IPS DF 6.9 (cell line): ENCODE data around the gene PODN.

ENCODE experiments used
- DNase-seq: peaks from one replicate; pipeline ENCODE4 v3.0.0-alpha.2; 2013; ENCODE audit warnings: low read depth, low spot score
- H3K27ac ChIP-seq: one replicate; pipeline ENCODE4 v1.5.1; 2013; ENCODE audit warnings: low read length, control low read depth
- H3K27me3 ChIP-seq: 2 replicates; pipeline ENCODE4 v1.6.1; 2013; ENCODE audit warnings: mild to moderate bottlenecking, low read length; ENCODE audit not compliant: control insufficient read depth, insufficient read depth
- H3K36me3 ChIP-seq: 2 replicates; pipeline ENCODE4 v1.6.1; 2013; ENCODE audit warnings: low read length; ENCODE audit not compliant: control insufficient read depth, insufficient read depth
- H3K4me1 ChIP-seq: 2 replicates; pipeline ENCODE4 v1.6.1; 2013; ENCODE audit warnings: low read length; ENCODE audit not compliant: control insufficient read depth, insufficient read depth
- H3K4me3 ChIP-seq: 2 replicates; pipeline ENCODE4 v1.5.1; 2013; ENCODE audit warnings: mild to moderate bottlenecking, low read length
- H3K9me3 ChIP-seq: 2 replicates; pipeline ENCODE4 v1.6.1; 2013; ENCODE audit warnings: low read length, inconsistent platforms; ENCODE audit not compliant: control insufficient read depth, insufficient read depth
- WGBS: extraction: QIAGEN DNeasy Blood & Tissue Kit; methylation state at CpG from one replicate; pipeline ENCODE4 v1.1.7; 2013; ENCODE audit warnings: mixed read lengths, missing lambda C conversion rate; ENCODE audit not compliant: insufficient read length, insufficient coverage; 5-methylcytosine and 5-hydroxymethylcytosine counted together

The PODN gene, protein sequence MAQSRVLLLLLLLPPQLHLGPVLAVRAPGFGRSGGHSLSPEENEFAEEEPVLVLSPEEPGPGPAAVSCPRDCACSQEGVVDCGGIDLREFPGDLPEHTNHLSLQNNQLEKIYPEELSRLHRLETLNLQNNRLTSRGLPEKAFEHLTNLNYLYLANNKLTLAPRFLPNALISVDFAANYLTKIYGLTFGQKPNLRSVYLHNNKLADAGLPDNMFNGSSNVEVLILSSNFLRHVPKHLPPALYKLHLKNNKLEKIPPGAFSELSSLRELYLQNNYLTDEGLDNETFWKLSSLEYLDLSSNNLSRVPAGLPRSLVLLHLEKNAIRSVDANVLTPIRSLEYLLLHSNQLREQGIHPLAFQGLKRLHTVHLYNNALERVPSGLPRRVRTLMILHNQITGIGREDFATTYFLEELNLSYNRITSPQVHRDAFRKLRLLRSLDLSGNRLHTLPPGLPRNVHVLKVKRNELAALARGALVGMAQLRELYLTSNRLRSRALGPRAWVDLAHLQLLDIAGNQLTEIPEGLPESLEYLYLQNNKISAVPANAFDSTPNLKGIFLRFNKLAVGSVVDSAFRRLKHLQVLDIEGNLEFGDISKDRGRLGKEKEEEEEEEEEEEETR

DNA sequence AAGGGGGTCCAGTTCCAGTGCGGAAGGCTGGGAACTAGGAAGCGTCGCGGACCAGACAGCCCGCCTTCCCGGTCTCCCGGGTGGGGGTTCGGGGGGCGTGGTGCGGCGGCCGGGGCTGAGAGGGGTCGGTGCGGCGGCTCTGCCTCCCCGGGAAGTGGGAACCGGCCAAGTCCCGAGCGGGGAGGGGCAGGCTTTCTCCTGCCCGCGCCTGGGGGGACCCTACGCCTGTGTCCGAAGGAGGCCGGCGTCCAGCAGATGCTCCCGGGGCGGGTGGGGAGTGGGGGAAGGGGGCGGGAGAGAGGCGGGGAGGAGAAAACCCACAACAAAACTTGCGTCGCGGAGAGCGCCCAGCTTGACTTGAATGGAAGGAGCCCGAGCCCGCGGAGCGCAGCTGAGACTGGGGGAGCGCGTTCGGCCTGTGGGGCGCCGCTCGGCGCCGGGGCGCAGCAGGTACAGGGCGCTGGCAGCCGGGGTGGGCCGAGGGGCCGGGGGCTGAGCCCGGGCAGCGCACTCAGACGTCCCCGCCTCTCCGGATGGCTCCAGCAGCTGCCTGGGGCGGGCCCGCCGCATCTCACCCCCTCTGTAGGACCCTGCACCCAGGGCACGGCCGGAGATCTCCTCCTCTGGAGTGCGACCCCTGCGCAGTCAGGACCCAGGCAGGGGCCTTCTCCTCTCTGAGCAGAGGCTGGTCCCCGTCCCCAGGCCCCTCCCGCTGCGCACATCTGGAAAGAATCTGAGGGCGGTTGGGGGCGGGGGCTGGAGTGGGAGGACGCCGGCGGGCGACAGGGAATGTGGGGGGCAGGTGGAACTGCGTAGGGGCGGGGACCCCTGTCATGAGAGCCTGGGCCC, at the start of gene PODN:
Gene PODN, plus strand, starts transcription at position 355 of the 849 bp plus-strand sequence. CDS start 7,643 bp downstream, outside the sequence.
- H3K4me1 ChIP-seq, result peaks cover 4% of the 10 kb centered on the region
- peak within 1 kb of the TSS; percentile 53; the same call in 1 of the 2 replicates for H3K4me3 ChIP-seq
- peaks cover 38% of the 10 kb centered on the region for H3K27me3 ChIP-seq
- no CpG with 5 or more reads among the region's 73 CpGs for WGBS
- no peaks in the 10 kb centered on the region for H3K9me3 ChIP-seq
- DNase-seq, result no peak
- no peaks in the 10 kb centered on the region for H3K36me3 ChIP-seq
- no peak within 1 kb of the TSS for H3K27ac ChIP-seq

DNA sequence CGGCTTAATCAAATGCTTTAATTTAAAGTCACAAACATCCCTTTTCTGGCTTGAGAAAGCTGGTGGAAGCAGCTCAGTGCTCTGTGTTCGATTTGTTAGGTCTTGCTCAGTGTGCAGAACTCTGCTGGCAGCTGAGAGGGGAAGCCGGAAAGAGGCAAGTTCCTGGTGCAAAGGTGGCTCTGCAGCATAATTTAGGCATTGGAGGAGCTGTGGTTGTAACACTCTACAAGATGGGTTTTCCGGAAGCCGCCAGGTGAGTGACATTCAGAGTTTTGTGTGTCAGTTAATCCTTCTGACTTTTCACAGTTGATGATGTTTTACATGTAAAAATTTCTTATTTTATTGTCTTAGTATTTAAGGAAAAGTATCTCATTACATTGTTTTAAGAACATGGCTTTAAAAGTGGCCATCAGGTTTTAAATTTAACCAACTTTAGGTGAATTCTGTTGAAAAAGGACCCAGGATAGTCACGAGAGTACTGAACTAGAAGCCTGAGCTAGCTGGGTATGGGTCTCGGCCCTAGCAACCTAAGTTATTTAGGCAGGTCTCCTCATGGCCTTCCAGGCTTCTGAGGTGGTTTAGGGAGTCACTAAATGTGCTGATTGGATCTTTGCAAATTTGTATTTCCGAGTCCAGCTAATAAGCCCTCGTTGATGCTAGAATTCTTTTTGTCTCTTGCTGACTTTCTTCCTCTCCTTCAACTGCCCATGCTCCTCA, 47.1 kb upstream of the PODN start:
- peak; percentile 60 for DNase-seq
- no CpG with 5 or more reads among the region's 9 CpGs for WGBS
- H3K27ac ChIP-seq, result no peak overlapping the region
- H3K4me3 ChIP-seq, result peak overlapping the region; percentile 27; the same call in 1 of the 2 replicates
- H3K36me3 ChIP-seq, result no peaks in the 10 kb centered on the region
- no peaks in the 10 kb centered on the region for H3K27me3 ChIP-seq
- no peaks in the 10 kb centered on the region for H3K9me3 ChIP-seq
- H3K4me1 ChIP-seq, result no peaks in the 10 kb centered on the region

DNA sequence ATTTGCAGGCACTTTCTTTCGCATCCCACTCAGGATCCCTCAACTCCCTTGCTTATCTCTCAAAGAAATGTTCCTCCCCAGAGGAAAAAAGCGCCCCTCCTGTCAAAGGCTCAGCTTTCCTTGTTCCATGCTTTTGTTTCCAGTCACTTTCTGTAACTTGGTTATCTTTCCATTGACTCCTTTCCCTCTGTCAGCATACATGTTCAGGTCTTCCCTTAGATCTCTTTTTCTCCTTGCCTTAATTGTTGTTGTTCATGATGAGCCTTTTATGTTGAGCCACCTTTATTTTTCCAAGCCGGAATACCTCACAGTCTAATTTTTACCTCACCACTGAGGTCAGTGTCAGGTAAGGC, 46.5 kb upstream of the PODN start:
- Histone ChIP-seq H3K4me3 (peak overlapping the region; percentile 27; the same call in 1 of the 2 replicates), H3K27ac (no peak overlapping the region), H3K36me3 (no peaks in the 10 kb centered on the region), H3K9me3 (no peaks in the 10 kb centered on the region), H3K27me3 (no peaks in the 10 kb centered on the region), H3K4me1 (no peaks in the 10 kb centered on the region)
- no peak for DNase-seq
- no CpG with 5 or more reads among the region's 3 CpGs for WGBS

DNA sequence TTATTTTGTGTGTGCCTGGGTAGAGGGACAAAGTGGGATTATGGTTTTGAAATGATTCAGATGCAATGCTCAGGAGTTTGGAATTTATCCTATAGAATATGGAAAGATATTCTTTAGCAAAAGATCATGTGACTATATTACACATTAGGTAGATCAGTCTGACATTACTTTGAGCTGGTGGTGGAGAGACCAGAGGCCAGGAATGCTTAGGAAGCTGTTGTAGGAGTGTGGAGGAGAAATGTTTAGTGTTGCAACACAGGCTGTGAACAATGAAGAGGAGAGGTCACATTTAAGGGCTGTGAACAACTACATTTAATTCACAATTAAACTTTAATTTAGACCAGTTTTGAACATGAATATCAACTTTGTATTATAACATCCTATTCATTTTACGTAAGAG, 45.3 kb upstream of the PODN start:
- WGBS, result no CpG with 5 or more reads among the region's 1 CpG
- no peaks in the 10 kb centered on the region for H3K9me3 ChIP-seq
- no peak overlapping the region for H3K4me3 ChIP-seq
- DNase-seq, result no peak
- H3K4me1 ChIP-seq, result no peaks in the 10 kb centered on the region
- no peak overlapping the region for H3K27ac ChIP-seq
- no peaks in the 10 kb centered on the region for H3K27me3 ChIP-seq
- H3K36me3 ChIP-seq, result no peaks in the 10 kb centered on the region

DNA sequence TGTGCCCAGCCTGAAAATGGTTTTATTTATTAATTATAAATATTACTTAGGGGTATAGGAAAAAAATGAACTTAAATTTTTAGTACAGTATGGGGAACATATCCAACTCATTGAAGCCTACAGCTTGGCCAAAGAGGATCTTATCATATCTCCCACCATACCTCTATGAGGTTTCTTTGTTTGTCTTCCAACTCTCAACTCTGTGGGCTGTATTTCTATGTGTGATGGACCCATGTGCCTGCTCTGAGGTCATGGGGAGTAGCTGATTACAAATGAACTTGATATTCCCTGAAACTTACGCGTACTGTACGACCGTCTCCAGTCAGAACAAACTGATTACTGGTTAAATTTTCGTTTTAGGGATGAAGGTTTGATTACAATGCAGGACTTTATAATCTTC, 41.4 kb upstream of the PODN start:
- WGBS, result no CpG with 5 or more reads among the region's 5 CpGs
- no peaks in the 10 kb centered on the region for H3K4me1 ChIP-seq
- no peak overlapping the region for H3K4me3 ChIP-seq
- DNase-seq, result no peak
- H3K27me3 ChIP-seq, result no peaks in the 10 kb centered on the region
- H3K36me3 ChIP-seq, result no peaks in the 10 kb centered on the region
- H3K27ac ChIP-seq, result no peak overlapping the region
- no peaks in the 10 kb centered on the region for H3K9me3 ChIP-seq

DNA sequence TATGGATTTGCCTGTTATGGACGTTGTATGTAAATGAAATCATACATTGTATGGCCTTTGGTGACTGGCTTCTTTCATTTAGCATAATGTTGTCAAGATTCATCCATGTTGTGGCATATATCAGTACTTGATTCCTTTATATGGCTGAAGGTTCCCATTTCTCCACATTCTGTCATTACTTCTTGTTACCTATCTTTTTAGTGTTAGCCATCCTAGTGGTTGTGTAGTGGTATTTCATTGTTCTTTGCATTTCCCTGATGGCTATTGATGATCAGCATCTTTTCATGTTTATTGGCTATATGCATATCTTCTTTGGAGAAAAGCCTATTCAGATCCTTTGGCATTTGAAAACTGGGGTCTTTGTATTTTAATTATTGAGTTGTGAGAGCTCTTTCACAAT, 39.8 kb upstream of the PODN start:
- no peaks in the 10 kb centered on the region for H3K4me1 ChIP-seq
- H3K4me3 ChIP-seq, result no peak overlapping the region
- H3K9me3 ChIP-seq, result no peaks in the 10 kb centered on the region
- no peak overlapping the region for H3K27ac ChIP-seq
- H3K36me3 ChIP-seq, result no peaks in the 10 kb centered on the region
- WGBS, result no CpG with 5 or more reads among the region's 1 CpG
- H3K27me3 ChIP-seq, result no peaks in the 10 kb centered on the region
- DNase-seq, result no peak

DNA sequence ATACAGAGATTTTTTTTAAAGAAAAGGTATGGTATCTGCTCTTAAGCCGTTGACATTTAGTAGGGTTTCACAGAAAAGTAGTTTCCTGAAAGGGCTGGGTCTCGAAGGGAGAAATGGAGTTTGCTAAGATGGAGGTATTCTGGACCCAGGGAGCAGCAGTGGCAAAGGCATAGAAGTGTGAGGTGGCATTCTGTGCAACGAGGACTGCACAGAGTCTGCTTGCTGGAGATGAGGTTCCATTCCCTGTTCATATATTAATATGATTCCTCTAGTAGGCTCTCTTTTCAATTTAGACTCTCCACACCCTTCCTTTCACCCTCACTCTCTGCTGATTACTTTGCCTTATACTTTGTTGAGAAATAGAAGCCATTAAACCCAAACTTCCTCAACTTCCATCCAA, 38.5 kb upstream of the PODN start:
- DNase-seq, result no peak
- H3K36me3 ChIP-seq, result no peaks in the 10 kb centered on the region
- H3K4me3 ChIP-seq, result no peak overlapping the region
- no CpG with 5 or more reads among the region's 3 CpGs for WGBS
- no peaks in the 10 kb centered on the region for H3K27me3 ChIP-seq
- no peaks in the 10 kb centered on the region for H3K9me3 ChIP-seq
- H3K4me1 ChIP-seq, result no peaks in the 10 kb centered on the region
- H3K27ac ChIP-seq, result no peak overlapping the region

DNA sequence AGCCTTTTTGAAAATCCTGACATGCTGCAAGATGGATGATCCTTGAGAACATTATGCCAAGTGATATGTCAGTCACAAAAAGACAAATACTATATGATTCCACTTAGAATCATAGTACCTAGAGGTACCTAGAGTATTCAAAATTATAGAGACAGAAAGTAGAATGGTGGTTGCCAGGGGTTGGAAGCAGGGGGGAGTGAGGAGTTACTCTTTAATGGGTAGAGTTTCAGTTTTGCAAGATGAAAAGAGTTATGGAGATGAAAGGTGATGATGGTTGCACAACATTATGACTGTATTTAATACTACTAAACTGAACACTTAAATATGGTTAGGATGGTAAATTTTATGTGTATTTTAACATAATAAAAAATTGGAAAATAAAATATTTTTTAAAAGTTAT, 37.9 kb upstream of the PODN start:
- Histone ChIP-seq H3K4me3 (no peak overlapping the region), H3K36me3 (no peaks in the 10 kb centered on the region), H3K27ac (no peak overlapping the region), H3K27me3 (no peaks in the 10 kb centered on the region), H3K9me3 (no peaks in the 10 kb centered on the region), H3K4me1 (no peaks in the 10 kb centered on the region)
- DNase-seq, result no peak

DNA sequence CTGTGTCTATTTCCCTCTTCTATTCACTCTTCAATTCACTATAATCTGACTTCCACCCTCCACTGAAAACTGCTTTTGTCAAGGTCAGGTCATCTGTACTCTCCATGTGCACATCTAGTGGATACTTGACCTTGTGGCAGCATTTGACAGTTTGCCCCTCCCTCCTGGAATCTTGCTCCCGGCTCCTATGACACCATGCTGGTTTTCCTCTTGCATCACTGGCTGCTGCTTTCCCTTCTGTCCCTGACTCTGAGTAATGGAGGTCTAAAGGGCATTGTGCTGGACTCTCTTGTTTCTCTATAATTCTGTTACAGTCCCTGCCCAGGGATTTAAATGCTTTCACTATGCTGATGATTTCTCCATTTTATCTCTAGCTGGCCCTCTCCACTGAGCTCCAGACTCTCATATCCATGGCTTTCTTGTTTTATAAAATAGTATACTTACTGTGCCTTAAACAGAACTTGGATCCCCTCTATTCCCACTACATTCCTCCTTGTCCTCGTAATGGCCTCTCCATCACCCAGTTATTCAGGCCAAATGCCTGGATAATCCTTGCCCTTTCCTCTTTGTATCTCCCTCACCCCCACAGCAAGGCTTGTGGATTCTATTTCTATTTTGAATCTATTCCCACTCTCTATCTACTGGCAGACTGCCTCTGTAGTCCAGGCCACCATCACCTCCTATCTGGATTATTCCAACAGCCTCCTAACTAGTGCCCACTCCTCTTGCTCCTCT, 36.8 kb upstream of the PODN start:
- no peaks in the 10 kb centered on the region for H3K36me3 ChIP-seq
- no peak overlapping the region for H3K4me3 ChIP-seq
- no peaks in the 10 kb centered on the region for H3K9me3 ChIP-seq
- H3K27ac ChIP-seq, result no peak overlapping the region
- WGBS, result no CpG with 5 or more reads among the region's 2 CpGs
- no peaks in the 10 kb centered on the region for H3K4me1 ChIP-seq
- H3K27me3 ChIP-seq, result no peaks in the 10 kb centered on the region
- DNase-seq, result no peak

DNA sequence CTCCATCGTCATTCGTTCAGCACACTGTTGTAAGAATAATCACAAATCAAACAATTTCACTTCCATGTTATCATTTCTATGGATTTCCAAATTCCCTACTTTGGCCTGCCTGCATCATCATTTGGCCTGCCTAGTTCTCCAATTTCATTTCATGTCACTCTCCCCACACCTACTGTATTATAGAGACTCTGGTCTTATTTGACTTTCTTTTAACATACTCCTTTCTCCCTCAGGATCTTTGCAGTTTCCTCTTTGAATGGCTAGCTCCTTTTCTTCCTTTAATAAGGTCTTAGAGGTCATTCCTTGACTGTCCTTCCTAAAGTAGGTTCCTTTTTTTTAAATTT, 36.3 kb upstream of the PODN start:
- H3K36me3 ChIP-seq, result no peaks in the 10 kb centered on the region
- H3K4me1 ChIP-seq, result no peaks in the 10 kb centered on the region
- no peak overlapping the region for H3K4me3 ChIP-seq
- no peaks in the 10 kb centered on the region for H3K9me3 ChIP-seq
- no peaks in the 10 kb centered on the region for H3K27me3 ChIP-seq
- no peak for DNase-seq
- no CpG with 5 or more reads among the region's 2 CpGs for WGBS
- no peak overlapping the region for H3K27ac ChIP-seq
